MM.1S (cell line): ENCODE results near the gene SPEF2.

Source experiments
- DNase-seq: peaks from one replicate; pipeline ENCODE4 v3.0.0-alpha.2; 2015
- H2AFZ ChIP-seq: fragments of 300-600 bp; sonication (generic); 2 replicates; pipeline ENCODE4 v1.6.0; 2016; ENCODE audit warnings: antibody characterized with exemption, low read length
- H3F3A ChIP-seq: fragments of 300-600 bp; sonication (generic); 2 replicates; pipeline ENCODE4 v1.6.1; 2016; ENCODE audit warnings: mild to moderate bottlenecking, antibody characterized with exemption, low read length, moderate library complexity, mixed read lengths; ENCODE audit not compliant: insufficient read depth
- H3K27ac ChIP-seq: fragments of 300-600 bp; sonication (generic); 2 replicates; pipeline ENCODE4 v1.5.1; 2016; ENCODE audit warnings: mild to moderate bottlenecking, low read length
- H3K27me3 ChIP-seq: fragments of 300-600 bp; sonication (generic); replicated peaks from 2 replicates; pipeline ENCODE4 v1.6.0; 2016; ENCODE audit warnings: low read length; ENCODE audit not compliant: insufficient read depth
- H3K36me3 ChIP-seq: fragments of 300-600 bp; sonication (generic); replicated peaks from 2 replicates; pipeline ENCODE4 v1.6.1; 2016; ENCODE audit warnings: mild to moderate bottlenecking, low read length, mixed read lengths; ENCODE audit not compliant: insufficient read depth
- H3K4me1 ChIP-seq: fragments of 300-600 bp; sonication (generic); 2 replicates; pipeline ENCODE4 v1.6.1; 2016; ENCODE audit warnings: low read length, mixed read lengths
- H3K4me2 ChIP-seq: fragments of 300-600 bp; sonication (generic); 2 replicates; pipeline ENCODE4 v1.6.0; 2016; ENCODE audit warnings: low read depth, low read length
- H3K4me3 ChIP-seq: fragments of 300-600 bp; sonication (generic); 2 replicates; pipeline ENCODE4 v1.5.1; 2016; ENCODE audit warnings: low read length, mixed read lengths
- H3K79me2 ChIP-seq: fragments of 300-600 bp; sonication (generic); 2 replicates; pipeline ENCODE4 v1.6.1; 2016; ENCODE audit warnings: mixed run types, low read length, mixed read lengths
- H3K9ac ChIP-seq: fragments of 300-600 bp; sonication (generic); 2 replicates; pipeline ENCODE4 v1.6.1; 2016; ENCODE audit warnings: low read length, mixed read lengths
- H3K9me2 ChIP-seq: fragments of 300-600 bp; sonication (generic); replicated peaks from 2 replicates; pipeline ENCODE4 v1.6.1; 2016; ENCODE audit warnings: mild to moderate bottlenecking, low read length, mixed read lengths; ENCODE audit not compliant: insufficient read depth
- H3K9me3 ChIP-seq: fragments of 300-600 bp; sonication (generic); replicated peaks from 2 replicates; pipeline ENCODE4 v1.6.1; 2016; ENCODE audit warnings: mild to moderate bottlenecking, low read length, mixed read lengths; ENCODE audit not compliant: insufficient read depth
- H4K20me1 ChIP-seq: fragments of 300-600 bp; sonication (generic); 2 replicates; pipeline ENCODE4 v1.6.1; 2016; ENCODE audit warnings: mild to moderate bottlenecking, low read length, moderate library complexity, mixed read lengths; ENCODE audit not compliant: insufficient read depth
- CTCF ChIP-seq: fragments of 300-600 bp; sonication (generic); IDR thresholded peaks from 2 replicates; pipeline ENCODE4 v1.5.1; 2016; ENCODE audit warnings: antibody characterized with exemption, low read length, mixed read lengths
- EZH2 ChIP-seq: fragments of 300-600 bp; sonication (generic); optimal IDR thresholded peaks from 2 replicates; pipeline ENCODE3; 2017; ENCODE audit warnings: low read depth, mild to moderate bottlenecking, antibody characterized with exemption, low read length, mixed read lengths
- EZH2phosphoT487 ChIP-seq: fragments of 300-600 bp; sonication (generic); IDR thresholded peaks from 2 replicates; pipeline ENCODE4 v1.6.1; 2018; ENCODE audit warnings: antibody characterized with exemption, low read length

The SPEF2 gene

GRCh38 chr5:35826554-35826953 lies 208.9 kb downstream of the SPEF2 start:
- no peak overlapping the region for H3K4me3 ChIP-seq
- H3K4me2 ChIP-seq: no peak overlapping the region
- no peaks in the 10 kb centered on the region for H3K27me3 ChIP-seq
- no peak overlapping the region for H3K9ac ChIP-seq
- H3K27ac ChIP-seq: no peak overlapping the region
- H3K9me2 ChIP-seq: no peaks in the 10 kb centered on the region
- no peaks in the 10 kb centered on the region for H3K79me2 ChIP-seq
- no peaks in the 10 kb centered on the region for H3K36me3 ChIP-seq
- no peak for DNase-seq
- no peak overlapping the region for H2AFZ ChIP-seq
- no peaks in the 10 kb centered on the region for H3F3A ChIP-seq
- no peaks in the 10 kb centered on the region for H4K20me1 ChIP-seq
- no peaks in the 10 kb centered on the region for H3K9me3 ChIP-seq
- no peak for TF ChIP-seq EZH2
- H3K4me1 ChIP-seq: no peaks in the 10 kb centered on the region

DNA sequence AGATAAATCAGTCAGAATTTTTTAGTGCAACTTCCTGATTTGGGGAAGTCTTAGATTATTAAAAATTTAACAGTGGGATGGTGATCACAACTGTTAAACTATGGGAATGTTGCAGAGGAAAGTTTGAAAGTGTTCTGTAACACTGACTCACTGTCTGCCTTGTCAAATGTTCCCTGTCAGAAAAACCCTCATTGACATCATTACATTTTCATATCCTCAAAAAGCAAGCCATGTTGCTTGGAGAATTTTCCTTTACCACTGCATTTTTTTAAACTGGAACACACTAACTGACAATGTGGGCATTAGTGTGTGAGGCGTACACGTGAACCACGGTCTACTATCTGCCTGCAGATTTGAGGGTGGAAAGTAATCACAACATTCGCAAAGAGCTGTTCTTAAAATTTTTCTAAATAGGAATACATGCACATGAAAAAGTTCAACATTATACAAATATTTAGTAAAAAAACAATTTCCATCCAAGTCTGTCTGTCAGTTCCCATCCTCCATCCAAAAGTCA lies 210.5 kb downstream of the SPEF2 start:
- Histone ChIP-seq H3K9me3 (no peaks in the 10 kb centered on the region), H3K4me1 (no peaks in the 10 kb centered on the region), H3K4me3 (no peak overlapping the region), H3K27me3 (no peaks in the 10 kb centered on the region), H3K4me2 (no peak overlapping the region), H2AFZ (no peak overlapping the region), H3K79me2 (no peaks in the 10 kb centered on the region), H3K36me3 (no peaks in the 10 kb centered on the region), H3F3A (no peaks in the 10 kb centered on the region), H3K27ac (no peak overlapping the region), H3K9ac (no peak overlapping the region), H3K9me2 (no peaks in the 10 kb centered on the region), H4K20me1 (no peaks in the 10 kb centered on the region)
- TF ChIP-seq EZH2: no peak
- TF ChIP-seq CTCF: no peak
- TF ChIP-seq EZH2phosphoT487: no peak
- DNase-seq: no peak

DNA sequence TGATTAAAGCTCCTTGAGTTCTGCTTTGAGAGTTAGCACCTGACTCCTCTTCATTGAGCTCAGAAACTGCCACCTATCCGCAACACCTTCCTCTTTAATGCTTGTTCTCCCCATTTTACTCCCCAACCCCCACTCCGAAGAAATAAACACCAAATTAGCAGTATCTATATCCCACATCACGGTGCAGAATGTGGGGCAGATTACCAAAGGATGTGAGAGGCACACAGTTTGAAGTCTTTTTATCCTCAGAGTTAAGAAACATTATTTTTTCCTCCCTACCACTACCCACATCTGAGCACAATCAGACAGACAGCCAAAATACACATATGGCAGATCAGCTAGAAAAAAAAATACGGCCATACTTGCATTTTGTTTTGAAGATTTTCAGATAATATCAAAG lies 212.9 kb downstream of the SPEF2 start:
- H3K27me3 ChIP-seq: no peaks in the 10 kb centered on the region
- H3K79me2 ChIP-seq: no peaks in the 10 kb centered on the region
- no peak overlapping the region for H3K4me2 ChIP-seq
- H3K36me3 ChIP-seq: no peaks in the 10 kb centered on the region
- no peaks in the 10 kb centered on the region for H3K9me3 ChIP-seq
- no peak for DNase-seq
- H4K20me1 ChIP-seq: no peaks in the 10 kb centered on the region
- no peak for TF ChIP-seq EZH2phosphoT487
- no peak for TF ChIP-seq CTCF
- no peak for TF ChIP-seq EZH2
- no peaks in the 10 kb centered on the region for H3K4me1 ChIP-seq
- H3K4me3 ChIP-seq: no peak overlapping the region
- H3K27ac ChIP-seq: no peak overlapping the region
- H2AFZ ChIP-seq: no peak overlapping the region
- no peaks in the 10 kb centered on the region for H3F3A ChIP-seq
- H3K9ac ChIP-seq: no peak overlapping the region
- H3K9me2 ChIP-seq: no peaks in the 10 kb centered on the region

- Histone ChIP-seq H2AFZ (no peak overlapping the region), H3K9me2 (no peaks in the 10 kb centered on the region), H3K36me3 (no peaks in the 10 kb centered on the region), H3K27ac (no peak overlapping the region), H4K20me1 (no peaks in the 10 kb centered on the region), H3K9me3 (no peaks in the 10 kb centered on the region), H3K27me3 (no peaks in the 10 kb centered on the region), H3K9ac (no peak overlapping the region), H3K4me1 (no peaks in the 10 kb centered on the region), H3K4me3 (no peak overlapping the region), H3F3A (no peaks in the 10 kb centered on the region), H3K4me2 (no peak overlapping the region), H3K79me2 (no peaks in the 10 kb centered on the region)
- TF ChIP-seq CTCF: no peak
- no peak for TF ChIP-seq EZH2
- no peak for TF ChIP-seq EZH2phosphoT487
- no peak for DNase-seq
Observed at GRCh38 chr5:35832762-35833161, 215.1 kb downstream of the SPEF2 start.
